Measurements from ENCODE around the gene COL4A1.

COL4A1 gene

GRCh38 chr13:110105136-110105535 lies 201.8 kb downstream of the COL4A1 start:
- DNase-seq = no peak

- no peak for DNase-seq
Observed at GRCh38 chr13:110103534-110103933, 203.4 kb downstream of the COL4A1 start.

DNA sequence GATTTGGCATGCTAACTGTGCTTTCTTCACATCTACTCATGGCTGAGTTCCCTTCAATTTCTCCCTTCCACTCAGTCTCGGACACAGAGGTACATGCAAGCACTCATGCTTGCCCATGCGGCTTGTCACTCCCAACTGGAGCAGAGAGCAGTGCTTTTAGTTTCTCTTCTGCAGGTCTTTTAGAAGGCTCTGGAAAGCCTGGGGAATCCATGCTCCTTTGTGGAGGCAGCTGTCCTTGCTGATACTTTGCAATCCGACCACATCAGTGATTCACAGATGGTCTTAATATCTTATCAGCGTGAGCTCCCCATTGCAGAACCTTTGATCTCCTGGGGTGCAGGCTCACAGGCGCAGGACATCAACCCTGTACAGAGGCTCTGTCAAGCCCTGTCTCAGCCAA lies 203.9 kb downstream of the COL4A1 start:
- DNase-seq = no peak

DNA sequence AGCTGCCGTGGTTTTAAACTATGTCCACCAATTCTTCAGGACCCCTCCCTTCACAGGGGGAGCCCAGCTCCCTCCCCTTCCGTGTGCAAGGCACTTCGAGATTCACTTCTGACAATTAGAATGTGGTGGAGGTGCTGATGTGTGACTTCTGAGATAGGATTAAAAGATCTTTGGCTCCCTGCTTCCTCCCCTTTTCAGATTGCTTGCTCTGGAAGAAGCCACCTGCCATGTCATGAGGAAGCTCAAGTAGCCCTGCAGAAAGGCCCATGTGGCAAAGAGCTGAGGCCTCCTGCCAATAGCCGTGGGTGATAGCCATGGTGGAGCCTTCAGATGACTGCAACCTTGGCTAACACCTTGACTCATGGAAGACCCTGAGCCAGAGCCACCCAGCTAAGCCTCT lies 204.9 kb downstream of the COL4A1 start:
- DNase-seq = no peak

DNA sequence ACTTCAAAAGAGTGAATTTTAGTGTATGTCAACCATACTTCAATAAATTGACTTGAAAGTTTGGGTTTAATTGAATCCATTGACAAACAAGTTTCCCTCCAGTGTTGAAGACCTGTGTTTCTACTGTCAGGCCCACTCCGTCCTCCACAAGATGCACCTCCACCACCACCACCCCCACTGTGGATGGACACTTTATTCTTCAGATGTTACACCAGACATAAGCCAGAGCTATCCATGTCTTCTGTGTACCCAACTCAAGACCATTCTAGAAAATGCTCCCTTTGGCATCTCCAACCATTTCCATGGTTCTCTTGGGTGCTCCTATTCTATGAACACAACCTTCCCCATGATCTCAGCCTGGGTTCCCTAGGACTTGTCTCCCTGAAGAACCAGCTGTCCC lies 207.0 kb downstream of the COL4A1 start:
- DNase-seq = no peak
